ENCODE results near the gene NR1D2. TPM values are rescaled to one million over a fixed set of nuclear protein-coding genes. Genes with fewer than 3 reads are reported as not detected.

Gene NR1D2
- total and polyA plus RNA-seq, 2 experiments from 2014 or later: 6.6 to 20.7 TPM

DNA sequence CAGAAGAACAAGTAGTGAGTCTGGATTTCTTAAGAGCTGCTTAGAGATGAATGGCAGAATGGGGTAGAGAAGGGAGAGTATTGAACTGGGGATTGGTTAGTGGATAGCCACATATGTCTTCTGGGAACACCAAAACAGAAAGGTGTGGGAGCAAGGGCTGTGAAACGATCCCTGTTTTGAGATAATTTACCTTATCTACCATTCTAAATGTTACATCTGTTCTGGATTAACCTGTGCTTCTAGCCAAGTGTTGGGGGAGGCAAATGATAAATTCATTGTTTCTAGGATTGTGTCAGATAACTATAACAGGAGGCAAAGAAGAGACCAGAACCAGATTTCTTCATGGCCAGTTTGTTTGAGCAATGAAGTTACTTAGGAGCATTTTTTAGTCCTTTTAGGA is 8.4 kb downstream of the NR1D2 start:
- Histone ChIP-seq H3K4me1 (ENCODE audit: insufficient read depth) (no peaks in the 10 kb centered on the region), H2AFZ (no peak overlapping the region), H3K36me3 (ENCODE audit: insufficient read depth) (no peaks in the 10 kb centered on the region), H4K20me1 (replicated peaks; ENCODE audit: insufficient read depth) (peaks cover 21% of the 10 kb centered on the region), H3F3A (replicated peaks; ENCODE audit: low read depth) (no peaks in the 10 kb centered on the region), H3K27ac (ENCODE audit: low read depth) (no peak overlapping the region), H3K27me3 (ENCODE audit: insufficient read depth) (no peaks in the 10 kb centered on the region), H3K79me2 (replicated peaks; ENCODE audit: insufficient read depth) (peaks cover 93% of the 10 kb centered on the region), H3K4me3 (no peak overlapping the region), H3K9me2 (ENCODE audit: insufficient read depth) (no peaks in the 10 kb centered on the region), H3K4me2 (no peak overlapping the region)
- no peaks in the 10 kb centered on the region for H3K27me3 Mint-ChIP-seq (ENCODE audit: insufficient read depth, low read depth, poor library complexity)
- no peak overlapping the region for H3K4me3 Mint-ChIP-seq
- peaks cover 16% of the 10 kb centered on the region; the same call in 2 of the 3 replicates for H3K4me1 Mint-ChIP-seq
- DNase-seq (ENCODE audit: low spot score) (no peak), ATAC-seq (no peak)
- peaks cover 25% of the 10 kb centered on the region for H3K36me3 Mint-ChIP-seq (ENCODE audit: low read depth)
- no peak overlapping the region for H3K27ac Mint-ChIP-seq
- TF ChIP-seq EZH2 (IDR thresholded peaks at IDR 0.05; ENCODE audit: low read depth, unreplicated experiment) (no peak), CREB1 (CRISPR knock-in tag; IDR thresholded peaks at IDR 0.05; ENCODE audit: low read depth) (no peak), STAT1 (IDR thresholded peaks at IDR 0.05; ENCODE audit: unreplicated experiment) (no peak), ZNF114 (CRISPR knock-in tag; IDR thresholded peaks at IDR 0.05) (no peak), JUNB (IDR thresholded peaks at IDR 0.05; ENCODE audit: unreplicated experiment) (no peak), EZH2phosphoT487 (IDR thresholded peaks at IDR 0.05; ENCODE audit: unreplicated experiment) (no peak), POLR2AphosphoS5 (IDR thresholded peaks at IDR 0.05; ENCODE audit: low read depth) (no peak), NANOG (IDR thresholded peaks at IDR 0.05; ENCODE audit: borderline replicate concordance) (no peak), ZNF331 (CRISPR knock-in tag; IDR thresholded peaks at IDR 0.05; ENCODE audit: low read depth) (no peak)
- TF ChIP-seq, protein P1, sequence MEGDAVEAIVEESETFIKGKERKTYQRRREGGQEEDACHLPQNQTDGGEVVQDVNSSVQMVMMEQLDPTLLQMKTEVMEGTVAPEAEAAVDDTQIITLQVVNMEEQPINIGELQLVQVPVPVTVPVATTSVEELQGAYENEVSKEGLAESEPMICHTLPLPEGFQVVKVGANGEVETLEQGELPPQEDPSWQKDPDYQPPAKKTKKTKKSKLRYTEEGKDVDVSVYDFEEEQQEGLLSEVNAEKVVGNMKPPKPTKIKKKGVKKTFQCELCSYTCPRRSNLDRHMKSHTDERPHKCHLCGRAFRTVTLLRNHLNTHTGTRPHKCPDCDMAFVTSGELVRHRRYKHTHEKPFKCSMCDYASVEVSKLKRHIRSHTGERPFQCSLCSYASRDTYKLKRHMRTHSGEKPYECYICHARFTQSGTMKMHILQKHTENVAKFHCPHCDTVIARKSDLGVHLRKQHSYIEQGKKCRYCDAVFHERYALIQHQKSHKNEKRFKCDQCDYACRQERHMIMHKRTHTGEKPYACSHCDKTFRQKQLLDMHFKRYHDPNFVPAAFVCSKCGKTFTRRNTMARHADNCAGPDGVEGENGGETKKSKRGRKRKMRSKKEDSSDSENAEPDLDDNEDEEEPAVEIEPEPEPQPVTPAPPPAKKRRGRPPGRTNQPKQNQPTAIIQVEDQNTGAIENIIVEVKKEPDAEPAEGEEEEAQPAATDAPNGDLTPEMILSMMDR (conservative IDR thresholded peaks at IDR 0.05; ENCODE audit: low read depth in 2 of 2): no peak
- TF ChIP-seq, protein P2, sequence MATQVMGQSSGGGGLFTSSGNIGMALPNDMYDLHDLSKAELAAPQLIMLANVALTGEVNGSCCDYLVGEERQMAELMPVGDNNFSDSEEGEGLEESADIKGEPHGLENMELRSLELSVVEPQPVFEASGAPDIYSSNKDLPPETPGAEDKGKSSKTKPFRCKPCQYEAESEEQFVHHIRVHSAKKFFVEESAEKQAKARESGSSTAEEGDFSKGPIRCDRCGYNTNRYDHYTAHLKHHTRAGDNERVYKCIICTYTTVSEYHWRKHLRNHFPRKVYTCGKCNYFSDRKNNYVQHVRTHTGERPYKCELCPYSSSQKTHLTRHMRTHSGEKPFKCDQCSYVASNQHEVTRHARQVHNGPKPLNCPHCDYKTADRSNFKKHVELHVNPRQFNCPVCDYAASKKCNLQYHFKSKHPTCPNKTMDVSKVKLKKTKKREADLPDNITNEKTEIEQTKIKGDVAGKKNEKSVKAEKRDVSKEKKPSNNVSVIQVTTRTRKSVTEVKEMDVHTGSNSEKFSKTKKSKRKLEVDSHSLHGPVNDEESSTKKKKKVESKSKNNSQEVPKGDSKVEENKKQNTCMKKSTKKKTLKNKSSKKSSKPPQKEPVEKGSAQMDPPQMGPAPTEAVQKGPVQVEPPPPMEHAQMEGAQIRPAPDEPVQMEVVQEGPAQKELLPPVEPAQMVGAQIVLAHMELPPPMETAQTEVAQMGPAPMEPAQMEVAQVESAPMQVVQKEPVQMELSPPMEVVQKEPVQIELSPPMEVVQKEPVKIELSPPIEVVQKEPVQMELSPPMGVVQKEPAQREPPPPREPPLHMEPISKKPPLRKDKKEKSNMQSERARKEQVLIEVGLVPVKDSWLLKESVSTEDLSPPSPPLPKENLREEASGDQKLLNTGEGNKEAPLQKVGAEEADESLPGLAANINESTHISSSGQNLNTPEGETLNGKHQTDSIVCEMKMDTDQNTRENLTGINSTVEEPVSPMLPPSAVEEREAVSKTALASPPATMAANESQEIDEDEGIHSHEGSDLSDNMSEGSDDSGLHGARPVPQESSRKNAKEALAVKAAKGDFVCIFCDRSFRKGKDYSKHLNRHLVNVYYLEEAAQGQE (IDR thresholded peaks at IDR 0.05; ENCODE audit: unreplicated experiment): no peak
- TF ChIP-seq, protein P3, sequence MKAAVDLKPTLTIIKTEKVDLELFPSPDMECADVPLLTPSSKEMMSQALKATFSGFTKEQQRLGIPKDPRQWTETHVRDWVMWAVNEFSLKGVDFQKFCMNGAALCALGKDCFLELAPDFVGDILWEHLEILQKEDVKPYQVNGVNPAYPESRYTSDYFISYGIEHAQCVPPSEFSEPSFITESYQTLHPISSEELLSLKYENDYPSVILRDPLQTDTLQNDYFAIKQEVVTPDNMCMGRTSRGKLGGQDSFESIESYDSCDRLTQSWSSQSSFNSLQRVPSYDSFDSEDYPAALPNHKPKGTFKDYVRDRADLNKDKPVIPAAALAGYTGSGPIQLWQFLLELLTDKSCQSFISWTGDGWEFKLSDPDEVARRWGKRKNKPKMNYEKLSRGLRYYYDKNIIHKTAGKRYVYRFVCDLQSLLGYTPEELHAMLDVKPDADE (IDR thresholded peaks at IDR 0.05): no peak
- TF ChIP-seq, protein P4, sequence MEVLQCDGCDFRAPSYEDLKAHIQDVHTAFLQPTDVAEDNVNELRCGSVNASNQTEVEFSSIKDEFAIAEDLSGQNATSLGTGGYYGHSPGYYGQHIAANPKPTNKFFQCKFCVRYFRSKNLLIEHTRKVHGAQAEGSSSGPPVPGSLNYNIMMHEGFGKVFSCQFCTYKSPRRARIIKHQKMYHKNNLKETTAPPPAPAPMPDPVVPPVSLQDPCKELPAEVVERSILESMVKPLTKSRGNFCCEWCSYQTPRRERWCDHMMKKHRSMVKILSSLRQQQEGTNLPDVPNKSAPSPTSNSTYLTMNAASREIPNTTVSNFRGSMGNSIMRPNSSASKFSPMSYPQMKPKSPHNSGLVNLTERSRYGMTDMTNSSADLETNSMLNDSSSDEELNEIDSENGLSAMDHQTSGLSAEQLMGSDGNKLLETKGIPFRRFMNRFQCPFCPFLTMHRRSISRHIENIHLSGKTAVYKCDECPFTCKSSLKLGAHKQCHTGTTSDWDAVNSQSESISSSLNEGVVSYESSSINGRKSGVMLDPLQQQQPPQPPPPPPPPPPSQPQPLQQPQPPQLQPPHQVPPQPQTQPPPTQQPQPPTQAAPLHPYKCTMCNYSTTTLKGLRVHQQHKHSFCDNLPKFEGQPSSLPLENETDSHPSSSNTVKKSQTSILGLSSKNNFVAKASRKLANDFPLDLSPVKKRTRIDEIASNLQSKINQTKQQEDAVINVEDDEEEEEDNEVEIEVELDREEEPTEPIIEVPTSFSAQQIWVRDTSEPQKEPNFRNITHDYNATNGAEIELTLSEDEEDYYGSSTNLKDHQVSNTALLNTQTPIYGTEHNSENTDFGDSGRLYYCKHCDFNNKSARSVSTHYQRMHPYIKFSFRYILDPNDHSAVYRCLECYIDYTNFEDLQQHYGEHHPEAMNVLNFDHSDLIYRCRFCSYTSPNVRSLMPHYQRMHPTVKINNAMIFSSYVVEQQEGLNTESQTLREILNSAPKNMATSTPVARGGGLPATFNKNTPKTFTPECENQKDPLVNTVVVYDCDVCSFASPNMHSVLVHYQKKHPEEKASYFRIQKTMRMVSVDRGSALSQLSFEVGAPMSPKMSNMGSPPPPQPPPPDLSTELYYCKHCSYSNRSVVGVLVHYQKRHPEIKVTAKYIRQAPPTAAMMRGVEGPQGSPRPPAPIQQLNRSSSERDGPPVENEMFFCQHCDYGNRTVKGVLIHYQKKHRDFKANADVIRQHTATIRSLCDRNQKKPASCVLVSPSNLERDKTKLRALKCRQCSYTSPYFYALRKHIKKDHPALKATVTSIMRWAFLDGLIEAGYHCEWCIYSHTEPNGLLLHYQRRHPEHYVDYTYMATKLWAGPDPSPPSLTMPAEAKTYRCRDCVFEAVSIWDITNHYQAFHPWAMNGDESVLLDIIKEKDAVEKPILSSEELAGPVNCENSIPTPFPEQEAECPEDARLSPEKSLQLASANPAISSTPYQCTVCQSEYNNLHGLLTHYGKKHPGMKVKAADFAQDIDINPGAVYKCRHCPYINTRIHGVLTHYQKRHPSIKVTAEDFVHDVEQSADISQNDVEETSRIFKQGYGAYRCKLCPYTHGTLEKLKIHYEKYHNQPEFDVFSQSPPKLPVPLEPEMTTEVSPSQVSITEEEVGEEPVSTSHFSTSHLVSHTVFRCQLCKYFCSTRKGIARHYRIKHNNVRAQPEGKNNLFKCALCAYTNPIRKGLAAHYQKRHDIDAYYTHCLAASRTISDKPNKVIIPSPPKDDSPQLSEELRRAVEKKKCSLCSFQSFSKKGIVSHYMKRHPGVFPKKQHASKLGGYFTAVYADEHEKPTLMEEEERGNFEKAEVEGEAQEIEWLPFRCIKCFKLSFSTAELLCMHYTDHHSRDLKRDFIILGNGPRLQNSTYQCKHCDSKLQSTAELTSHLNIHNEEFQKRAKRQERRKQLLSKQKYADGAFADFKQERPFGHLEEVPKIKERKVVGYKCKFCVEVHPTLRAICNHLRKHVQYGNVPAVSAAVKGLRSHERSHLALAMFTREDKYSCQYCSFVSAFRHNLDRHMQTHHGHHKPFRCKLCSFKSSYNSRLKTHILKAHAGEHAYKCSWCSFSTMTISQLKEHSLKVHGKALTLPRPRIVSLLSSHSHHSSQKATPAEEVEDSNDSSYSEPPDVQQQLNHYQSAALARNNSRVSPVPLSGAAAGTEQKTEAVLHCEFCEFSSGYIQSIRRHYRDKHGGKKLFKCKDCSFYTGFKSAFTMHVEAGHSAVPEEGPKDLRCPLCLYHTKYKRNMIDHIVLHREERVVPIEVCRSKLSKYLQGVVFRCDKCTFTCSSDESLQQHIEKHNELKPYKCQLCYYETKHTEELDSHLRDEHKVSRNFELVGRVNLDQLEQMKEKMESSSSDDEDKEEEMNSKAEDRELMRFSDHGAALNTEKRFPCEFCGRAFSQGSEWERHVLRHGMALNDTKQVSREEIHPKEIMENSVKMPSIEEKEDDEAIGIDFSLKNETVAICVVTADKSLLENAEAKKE (CRISPR knock-in tag; IDR thresholded peaks at IDR 0.05): no peak
- no peaks in the 10 kb centered on the region for H3K9me3 Mint-ChIP-seq
